Liver (tissue), 3 donors: ENCODE data around the gene KHDRBS2.

Experiments used
- CTCF ChIP-seq: fragments of 150-350 bp; IDR thresholded peaks from 2 replicates; pipeline ENCODE4 v1.5.1; 2017; ENCODE audit warnings: improper control_type of control experiment, low read depth, low read length; ENCODE audit not compliant: missing input control
- EGR1 ChIP-seq, 2 donors: IDR thresholded peaks; 2 replicates each; pipeline ENCODE4 v1.6.1; 2016 to 2018; ENCODE audit warnings: antibody characterized with exemption in 2 of 2, low read depth in 2 of 2
- MAX ChIP-seq: IDR thresholded peaks from 2 replicates; pipeline ENCODE4 v1.6.1; 2016; ENCODE audit warnings: antibody characterized with exemption
- REST ChIP-seq: IDR thresholded peaks from 2 replicates; pipeline ENCODE4 v1.6.1; 2016; ENCODE audit warnings: antibody characterized with exemption, mild to moderate bottlenecking
- SP1 ChIP-seq: IDR thresholded peaks from 2 replicates; pipeline ENCODE4 v1.6.1; 2018; ENCODE audit warnings: antibody characterized with exemption, mild to moderate bottlenecking
- TAF1 ChIP-seq: conservative IDR thresholded peaks from 2 replicates; pipeline ENCODE4 v1.6.1; 2016; ENCODE audit warnings: antibody characterized with exemption, mild to moderate bottlenecking
- YY1 ChIP-seq: IDR thresholded peaks from 2 replicates; pipeline ENCODE4 v1.6.1; 2016; ENCODE audit warnings: antibody characterized with exemption, mild to moderate bottlenecking
- ZBTB33 ChIP-seq: IDR thresholded peaks from 2 replicates; pipeline ENCODE4 v1.6.1; 2016; ENCODE audit warnings: antibody characterized with exemption
- donor health status: healthy.
- donor health status: healthy.

GRCh38 chr6:61951586-61951985 is 334.4 kb downstream of the KHDRBS2 start:
- TF ChIP-seq MAX = no peak
- TF ChIP-seq CTCF = no peak
- no peak for TF ChIP-seq REST
- no peak for TF ChIP-seq YY1
- TF ChIP-seq EGR1 (IDR thresholded peaks at IDR 0.05; ENCODE audit: low read depth in 2 of 2) = no peak
- TF ChIP-seq ZBTB33 = no peak
- no peak for TF ChIP-seq TAF1
- TF ChIP-seq SP1 = no peak
